ENCODE results near the gene TBC1D7.

DNA sequence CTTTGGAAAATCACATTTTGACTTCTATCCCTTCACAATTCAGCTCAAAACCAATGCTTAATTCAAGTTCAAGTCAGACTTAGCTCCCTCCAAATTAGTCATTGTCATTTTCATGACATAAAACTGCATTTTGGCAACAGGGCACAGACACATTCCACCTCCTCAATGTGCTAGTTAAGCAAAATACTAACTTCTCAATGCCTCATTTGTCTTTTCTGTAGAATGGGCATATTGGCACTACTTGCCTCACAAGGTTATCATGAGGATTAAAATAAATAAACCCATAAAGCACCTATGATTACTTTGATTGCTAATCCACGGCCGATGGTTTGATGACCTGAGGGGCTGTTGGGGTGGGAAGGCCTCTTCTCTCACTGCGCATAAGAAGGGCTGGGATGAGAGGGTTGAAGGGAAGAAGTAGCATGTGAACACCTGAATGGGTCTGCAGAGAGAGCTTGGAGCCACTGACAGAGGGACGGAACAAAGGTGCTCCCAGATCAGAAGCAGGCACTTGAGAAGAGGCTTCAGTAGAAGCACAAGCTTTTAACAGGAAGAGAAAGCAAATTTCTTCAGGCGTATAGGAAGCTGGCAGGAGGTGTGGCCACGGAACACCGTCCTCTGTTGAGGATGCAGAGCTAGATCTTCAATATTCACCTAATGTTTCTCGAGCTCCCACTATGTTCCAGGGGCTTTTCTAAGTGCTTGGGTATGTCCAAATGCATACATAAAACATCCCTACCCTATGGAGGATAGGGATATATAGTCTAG lies 11.7 kb upstream of the TBC1D7 start:
- TF ChIP-seq FOXM1 (IDR thresholded peaks at IDR 0.05; ENCODE audit: borderline replicate concordance) = no peak
- no peak for TF ChIP-seq PKNOX1 (IDR thresholded peaks at IDR 0.05)
- no peak for TF ChIP-seq LEF1 (IDR thresholded peaks at IDR 0.05; ENCODE audit: borderline replicate concordance)
- TF ChIP-seq SP1 (IDR thresholded peaks at IDR 0.05) = no peak
- TF ChIP-seq HDGF (IDR thresholded peaks at IDR 0.05; ENCODE audit: borderline replicate concordance) = no peak
- no peak for TF ChIP-seq BHLHE40 (IDR thresholded peaks at IDR 0.05; ENCODE audit: borderline replicate concordance)
- TF ChIP-seq ZNF384 (IDR thresholded peaks at IDR 0.05) = no peak
- no peak for TF ChIP-seq FOXA1 (IDR thresholded peaks at IDR 0.05)
